Keratinocyte (primary cell): ENCODE data around the gene KCTD17. TPM values are rescaled to one million over a fixed set of nuclear protein-coding genes. Genes with fewer than 3 reads are reported as not detected.

Experiments used
- DNase-seq: peaks from one replicate; pipeline ENCODE4 v3.0.0-alpha.2; 2011; ENCODE audit warnings: low read depth, missing footprints, low spot score
- FAIRE-seq: peaks from 2 replicates; lab custom pipeline; 2011; peaks lifted over from hg19 to GRCh38; lab: Jason Lieb, UNC
- H2AFZ ChIP-seq: 2 replicates; pipeline ENCODE4 v1.6.0; 2012; ENCODE audit warnings: low read length, control low read depth, inconsistent platforms; ENCODE audit not compliant: control insufficient read depth
- H3K27ac ChIP-seq: 2 replicates; pipeline ENCODE4 v1.5.1; 2011; ENCODE audit warnings: low read length; ENCODE audit not compliant: control insufficient read depth, insufficient read depth
- H3K27me3 ChIP-seq: 3 replicates; pipeline ENCODE4 v1.6.0; 2011; ENCODE audit warnings: low read length; ENCODE audit not compliant: control insufficient read depth, insufficient read depth; ENCODE audit errors: extremely low read depth
- H3K36me3 ChIP-seq, 2 experiments: 2 replicates in 1 of 2; 3 replicates in 1 of 2; pipeline ENCODE4 v1.5.1; 2011; ENCODE audit warnings: low read length in 2 of 2, mild to moderate bottlenecking in 1 of 2; ENCODE audit not compliant: control insufficient read depth in 2 of 2, insufficient read depth in 2 of 2; ENCODE audit errors: extremely low read depth in 1 of 2
- H3K4me1 ChIP-seq: 3 replicates; pipeline ENCODE4 v1.5.1; 2011; ENCODE audit warnings: low read length; ENCODE audit not compliant: control insufficient read depth, insufficient read depth; ENCODE audit errors: extremely low read depth
- H3K4me2 ChIP-seq: 3 replicates; pipeline ENCODE4 v1.6.0; 2011; ENCODE audit warnings: low read depth, low read length; ENCODE audit not compliant: control insufficient read depth, insufficient read depth; ENCODE audit errors: extremely low read depth
- H3K4me3 ChIP-seq, 3 experiments: fragments of 200-600 bp in 1 of 3; sonication (generic) in 1 of 3; 2 replicates in 2 of 3; 3 replicates in 1 of 3; pipeline ENCODE4 v1.5.1; 2011 to 2016; ENCODE audit warnings: low read length in 3 of 3, mild to moderate bottlenecking in 3 of 3, control low read depth in 2 of 3, inconsistent platforms in 1 of 3, low read depth in 1 of 3, mixed read lengths in 1 of 3, mixed run types in 1 of 3, moderate library complexity in 1 of 3; ENCODE audit not compliant: control insufficient read depth in 2 of 3, insufficient read depth in 2 of 3; ENCODE audit errors: extremely low read depth in 1 of 3
- H3K79me2 ChIP-seq: 2 replicates; pipeline ENCODE4 v1.6.0; 2012; ENCODE audit warnings: low read length; ENCODE audit not compliant: control insufficient read depth, insufficient read depth
- H3K9ac ChIP-seq: 3 replicates; pipeline ENCODE4 v1.6.0; 2011; ENCODE audit warnings: low read length; ENCODE audit not compliant: control insufficient read depth, insufficient read depth; ENCODE audit errors: extremely low read depth
- H3K9me1 ChIP-seq: 3 replicates; pipeline ENCODE4 v1.6.0; 2011; ENCODE audit warnings: low read length; ENCODE audit not compliant: control insufficient read depth, insufficient read depth; ENCODE audit errors: extremely low read depth
- H3K9me3 ChIP-seq: 2 replicates; pipeline ENCODE4 v1.5.1; 2012; ENCODE audit warnings: low read depth, low read length; ENCODE audit not compliant: control insufficient read depth
- H4K20me1 ChIP-seq: 3 replicates; pipeline ENCODE4 v1.6.0; 2011; ENCODE audit warnings: low read length; ENCODE audit not compliant: control insufficient read depth, insufficient read depth; ENCODE audit errors: extremely low read depth
- EZH2 ChIP-seq: IDR thresholded peaks from one replicate; pipeline ENCODE4 v1.6.1; 2012; ENCODE audit warnings: inconsistent platforms, mild to moderate bottlenecking, low read length, moderate library complexity
- dilution Hi-C: fragments of 300-500 bp; cut with MboI; formaldehyde crosslinking; loops from one replicate; pipeline ENCODE4 v1.7.0; 2020; ENCODE audit warnings: low sequenced_read_pairs; ENCODE audit not compliant: extremely low pct_ligation_motif_present
- polyA plus RNA-seq, 5 experiments: library from polyadenylated mRNA; depleted of rRNA in 3 of 5; stranded (reverse) in 3 of 5; stranded (forward) in 1 of 5; unstranded in 1 of 5; fragments of >200 nt; gene quantifications; 1 replicate in 1 of 5; 2 replicates in 3 of 5; 3 replicates in 1 of 5; pipeline versions ENCODE4 v1.2.1 to v1.2.3, GENCODE V29; 2011 to 2012; ENCODE audit warnings: missing spikeins in 2 of 5, low read depth in 1 of 5, low replicate concordance in 1 of 5
- TF ChIP-seq, protein P1 (sequence below), 3 experiments: IDR thresholded peaks in 1 of 3; conservative IDR thresholded peaks in 1 of 3; optimal IDR thresholded peaks in 1 of 3; 2 replicates in 2 of 3; 3 replicates in 1 of 3; pipeline versions ENCODE3 to v1.5.1; 2011; ENCODE audit warnings: low read length in 3 of 3, mild to moderate bottlenecking in 3 of 3, moderate library complexity in 2 of 3, control low read depth in 1 of 3, inconsistent platforms in 1 of 3; ENCODE audit not compliant: insufficient read depth in 2 of 3; ENCODE audit errors: extremely low read depth in 1 of 3

KCTD17 gene
- polyA plus RNA-seq, 1 donor (not counting 4 experiments of a cell fraction or from before 2014, with no cell fraction given) = 16.3 TPM

- Histone ChIP-seq H3K27me3 (no peaks in the 10 kb centered on the region), H3K9ac (no peak overlapping the region), H3K9me1 (no peaks in the 10 kb centered on the region), H3K4me3 (no peak overlapping the region), H4K20me1 (no peaks in the 10 kb centered on the region), H3K36me3 (peaks cover 0 to 2% of the 10 kb centered on the region in 2 experiments), H3K9me3 (no peaks in the 10 kb centered on the region), H2AFZ (no peak overlapping the region), H3K79me2 (no peaks in the 10 kb centered on the region), H3K4me2 (no peak overlapping the region), H3K27ac (no peak overlapping the region), H3K4me1 (no peaks in the 10 kb centered on the region)
- DNase-seq (no peak), FAIRE-seq (no peak)
- no peak for TF ChIP-seq EZH2
- TF ChIP-seq, protein P1, sequence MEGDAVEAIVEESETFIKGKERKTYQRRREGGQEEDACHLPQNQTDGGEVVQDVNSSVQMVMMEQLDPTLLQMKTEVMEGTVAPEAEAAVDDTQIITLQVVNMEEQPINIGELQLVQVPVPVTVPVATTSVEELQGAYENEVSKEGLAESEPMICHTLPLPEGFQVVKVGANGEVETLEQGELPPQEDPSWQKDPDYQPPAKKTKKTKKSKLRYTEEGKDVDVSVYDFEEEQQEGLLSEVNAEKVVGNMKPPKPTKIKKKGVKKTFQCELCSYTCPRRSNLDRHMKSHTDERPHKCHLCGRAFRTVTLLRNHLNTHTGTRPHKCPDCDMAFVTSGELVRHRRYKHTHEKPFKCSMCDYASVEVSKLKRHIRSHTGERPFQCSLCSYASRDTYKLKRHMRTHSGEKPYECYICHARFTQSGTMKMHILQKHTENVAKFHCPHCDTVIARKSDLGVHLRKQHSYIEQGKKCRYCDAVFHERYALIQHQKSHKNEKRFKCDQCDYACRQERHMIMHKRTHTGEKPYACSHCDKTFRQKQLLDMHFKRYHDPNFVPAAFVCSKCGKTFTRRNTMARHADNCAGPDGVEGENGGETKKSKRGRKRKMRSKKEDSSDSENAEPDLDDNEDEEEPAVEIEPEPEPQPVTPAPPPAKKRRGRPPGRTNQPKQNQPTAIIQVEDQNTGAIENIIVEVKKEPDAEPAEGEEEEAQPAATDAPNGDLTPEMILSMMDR (optimal IDR thresholded peaks at IDR 0.05 in 1 of 3, IDR thresholded peaks at IDR 0.05 in 1 of 3, conservative IDR thresholded peaks at IDR 0.05 in 1 of 3; ENCODE audit: extremely low read depth in 1 of 3, insufficient read depth in 2 of 3, low read length in 3 of 3) = no peak
- dilution Hi-C loops = no loop called here
These were observed 11.3 kb downstream of the KCTD17 start for GRCh38 chr22:37062702-37063381.

GRCh38 chr22:37063431-37064420 is 12.2 kb downstream of the KCTD17 start:
- dilution Hi-C loops = no loop called here
- no peaks in the 10 kb centered on the region for H4K20me1 ChIP-seq
- H3K9me3 ChIP-seq = no peaks in the 10 kb centered on the region
- no peak for FAIRE-seq
- no peak overlapping the region for H2AFZ ChIP-seq
- H3K4me2 ChIP-seq = no peak overlapping the region
- no peak overlapping the region for H3K27ac ChIP-seq
- TF ChIP-seq, protein P1 (optimal IDR thresholded peaks at IDR 0.05 in 1 of 3, IDR thresholded peaks at IDR 0.05 in 1 of 3, conservative IDR thresholded peaks at IDR 0.05 in 1 of 3; ENCODE audit: extremely low read depth in 1 of 3, insufficient read depth in 2 of 3, low read length in 3 of 3) = no peak
- TF ChIP-seq EZH2 = no peak
- H3K27me3 ChIP-seq = no peaks in the 10 kb centered on the region
- no peaks in the 10 kb centered on the region for H3K4me1 ChIP-seq
- H3K9ac ChIP-seq = no peak overlapping the region
- H3K79me2 ChIP-seq = no peaks in the 10 kb centered on the region
- H3K9me1 ChIP-seq = no peaks in the 10 kb centered on the region
- peaks cover 0 to 2% of the 10 kb centered on the region in 2 experiments for H3K36me3 ChIP-seq
- no peak overlapping the region for H3K4me3 ChIP-seq
- DNase-seq = no peak
